GM12878 (cell line): ENCODE data around the gene AHNAK. TPM values are rescaled to one million over a fixed set of nuclear protein-coding genes. Genes with fewer than 3 reads are reported as not detected.

Source experiments
- ATAC-seq: fragments of 200-7000 bp; cut with Tn5 transposase; 3 replicates; pipeline ENCODE4 v1.9.1; 2020; ENCODE audit warnings: mild to moderate bottlenecking, moderate library complexity
- BruUV-seq: library from RNA; stranded (reverse); fragments of 400-500 nt; replicated peaks from 2 replicates; lab custom pipeline; 2021; lab: Mats Ljungman, UMichigan
- CTCF ChIA-PET: fragments of 300-600 bp; sonication (Branson Sonifier 250); formaldehyde crosslinking; extraction: SDS; loops from one replicate; lab custom pipeline; 2021; ENCODE audit warnings: inconsistent platforms; lab: Yijun Ruan, JAX
- POLR2A ChIA-PET: fragments of 350-600 bp; formaldehyde crosslinking; extraction: SDS; loops from one replicate; lab custom pipeline; 2021; ENCODE audit warnings: inconsistent platforms; lab: Charles Lee
- RAD21 ChIA-PET: fragments of 300-600 bp; sonication (Branson Sonifier 250); formaldehyde crosslinking; loops from one replicate; lab custom pipeline; 2023; ENCODE audit warnings: antibody characterized with exemption; ENCODE audit not compliant: unreplicated experiment; lab: Charles Lee
- SMC1A ChIA-PET: fragments of 300-600 bp; sonication (Branson Sonifier 250); formaldehyde crosslinking; loops from one replicate; lab custom pipeline; 2023; ENCODE audit not compliant: unreplicated experiment, uncharacterized antibody; lab: Charles Lee
- DNase-seq: peaks from one replicate; pipeline ENCODE4 v3.0.0-alpha.2; 2011; ENCODE audit warnings: low read depth, low spot score
- FAIRE-seq: peaks from 3 replicates; lab custom pipeline; 2011; peaks lifted over from hg19 to GRCh38; lab: Jason Lieb, UNC
- H2AFZ ChIP-seq: 2 replicates; pipeline ENCODE4 v1.6.0; 2011; ENCODE audit warnings: low read depth, low read length, control low read depth; ENCODE audit not compliant: control insufficient read depth
- H3K27ac ChIP-seq: 2 replicates; pipeline ENCODE4 v1.5.1; 2011; ENCODE audit warnings: control low read depth; ENCODE audit not compliant: control insufficient read depth, insufficient read depth
- H3K27me3 ChIP-seq, 2 experiments: replicated peaks in 1 of 2; 2 replicates each; pipeline versions ENCODE4 v1.6.0 to v1.6.1; 2011; ENCODE audit warnings: low read length in 1 of 2; ENCODE audit not compliant: control insufficient read depth in 2 of 2, insufficient read depth in 2 of 2
- H3K36me3 ChIP-seq, 2 experiments: 2 replicates each; pipeline ENCODE4 v1.5.1; 2011; ENCODE audit warnings: low read length in 1 of 2; ENCODE audit not compliant: control insufficient read depth in 2 of 2, insufficient read depth in 2 of 2
- H3K4me1 ChIP-seq: 2 replicates; pipeline ENCODE4 v1.6.1; 2011; ENCODE audit warnings: mild to moderate bottlenecking, low read length, moderate library complexity, mixed read lengths; ENCODE audit not compliant: control insufficient read depth, insufficient read depth
- H3K4me2 ChIP-seq: 2 replicates; pipeline ENCODE4 v1.6.0; 2011; ENCODE audit warnings: control low read depth; ENCODE audit not compliant: control insufficient read depth, insufficient read depth
- H3K4me3 ChIP-seq: fragments of 200-600 bp; sonication (generic); 2 replicates; pipeline ENCODE4 v1.5.1; 2016
- H3K79me2 ChIP-seq: 2 replicates; pipeline ENCODE4 v1.6.0; 2011; ENCODE audit warnings: low read length; ENCODE audit not compliant: control insufficient read depth, insufficient read depth
- H3K9ac ChIP-seq: 2 replicates; pipeline ENCODE4 v1.8.0; 2011; ENCODE audit warnings: low read length, control low read depth, mixed read lengths; ENCODE audit not compliant: control insufficient read depth, insufficient read depth
- H3K9me3 ChIP-seq: replicated peaks from 3 replicates; pipeline ENCODE4 v1.5.1; 2011; ENCODE audit warnings: mild to moderate bottlenecking, low read length; ENCODE audit not compliant: control insufficient read depth, insufficient read depth
- H4K20me1 ChIP-seq: 2 replicates; pipeline ENCODE4 v1.6.0; 2011; ENCODE audit not compliant: control insufficient read depth, insufficient read depth
- CTCF ChIP-seq, 3 experiments: IDR thresholded peaks in 2 of 3; conservative IDR thresholded peaks in 1 of 3; 2 replicates each; pipeline ENCODE4 v1.5.1; 2011; ENCODE audit warnings: low read depth in 3 of 3, low read length in 3 of 3, mild to moderate bottlenecking in 3 of 3, control low read depth in 2 of 3, moderate library complexity in 2 of 3, inconsistent platforms in 1 of 3, mixed read lengths in 1 of 3; ENCODE audit not compliant: control insufficient read depth in 2 of 3, insufficient read depth in 1 of 3; ENCODE audit errors: extremely low read depth in 1 of 3
- EED ChIP-seq: sonication (generic); IDR thresholded peaks from 2 replicates; pipeline ENCODE4 v1.6.1; 2016; ENCODE audit warnings: antibody characterized with exemption, low read depth
- IKZF1 ChIP-seq: fragments of 450-650 bp; conservative IDR thresholded peaks from 2 replicates; pipeline ENCODE4 v1.6.1; 2017; ENCODE audit warnings: antibody characterized with exemption, mild to moderate bottlenecking
- IKZF2 ChIP-seq, 2 experiments: fragments of 450-650 bp; IDR thresholded peaks; 2 replicates each; pipeline ENCODE4 v1.6.1; 2017; ENCODE audit warnings: mild to moderate bottlenecking in 2 of 2, moderate library complexity in 2 of 2
- JUNB ChIP-seq: IDR thresholded peaks from 2 replicates; pipeline ENCODE4 v1.6.1; 2016; ENCODE audit warnings: antibody characterized with exemption, mild to moderate bottlenecking
- MTA2 ChIP-seq: fragments of 450-650 bp; IDR thresholded peaks from 2 replicates; pipeline ENCODE4 v1.6.1; 2016; ENCODE audit warnings: low read depth, mild to moderate bottlenecking, moderate library complexity
- NRF1 ChIP-seq: conservative IDR thresholded peaks from 2 replicates; pipeline ENCODE4 v1.6.1; 2011; ENCODE audit warnings: mild to moderate bottlenecking, low read depth, low read length, improper control_type of control experiment
- PAX5 ChIP-seq: IDR thresholded peaks from 2 replicates; pipeline ENCODE4 v1.6.1; 2011; ENCODE audit warnings: low read depth, low read length, borderline replicate concordance
- RAD21 ChIP-seq: IDR thresholded peaks from 2 replicates; pipeline ENCODE4 v1.6.1; 2011; ENCODE audit warnings: mild to moderate bottlenecking, low read depth, low read length, moderate library complexity; ENCODE audit not compliant: insufficient read depth
- RCOR1 ChIP-seq: conservative IDR thresholded peaks from 2 replicates; pipeline ENCODE4 v1.6.1; 2012; ENCODE audit warnings: low read depth, low read length, improper control_type of control experiment
- RUNX3 ChIP-seq: IDR thresholded peaks from 2 replicates; pipeline ENCODE4 v1.6.1; 2012; ENCODE audit warnings: low read length, inconsistent platforms
- TCF12 ChIP-seq: IDR thresholded peaks from 2 replicates; pipeline ENCODE4 v1.6.1; 2011; ENCODE audit warnings: low read depth, mild to moderate bottlenecking, low read length
- TCF3 ChIP-seq: IDR thresholded peaks from 2 replicates; pipeline ENCODE4 v1.6.1; 2012; ENCODE audit warnings: low read depth, mild to moderate bottlenecking, low read length, borderline replicate concordance; ENCODE audit not compliant: insufficient read depth
- WGBS: methylation state at CpG from one replicate; pipeline ENCODE4 v1.1.6; 2016; ENCODE audit warnings: low lambda C conversion rate; ENCODE audit not compliant: insufficient replicate concordance, insufficient coverage; ENCODE audit errors: missing lambda C conversion rate; 5-methylcytosine and 5-hydroxymethylcytosine counted together
- in situ Hi-C: fragments of 300-500 bp; cut with MboI; formaldehyde crosslinking; loops from 9 replicates; pipeline ENCODE4 v1.14.3; 2018; ENCODE audit warnings: mixed read lengths
- intact Hi-C: fragments of 100-400 bp; cut with micrococcal nuclease; formaldehyde crosslinking; loops from one replicate; pipeline ENCODE4 v1.14.2; 2022; ENCODE audit not compliant: unreplicated experiment
- polyA plus RNA-seq, 11 experiments: library from polyadenylated mRNA; depleted of rRNA in 4 of 11; unstranded in 6 of 11; stranded (reverse) in 5 of 11; fragments of >200 nt; fragmentation: Nextera tagmentation in 4 of 11; fragmentation: Illumina TruSeq in 1 of 11; extraction: Ambion mirVana in 4 of 11; extraction: Trizol in 1 of 11; gene quantifications; 1 replicate in 1 of 11; 2 replicates in 10 of 11; pipeline versions ENCODE4 v1.2.1 to v1.2.3, GENCODE V29; 2011 to 2016; ENCODE audit warnings: inconsistent platforms in 2 of 11, missing spikeins in 2 of 11, low read depth in 1 of 11
- total RNA-seq, 4 experiments: library from RNA; depleted of rRNA in 3 of 4; stranded (reverse); fragments of >200 nt in 3 of 4; fragmentation: Illumina TruSeq in 1 of 4; extraction: Trizol in 1 of 4; gene quantifications; 2 replicates each; pipeline versions ENCODE4 v1.2.1 to v1.2.3, GENCODE V29; 2013 to 2021
- TF ChIP-seq, protein P1 (sequence below): fragments of 450-650 bp; formaldehyde crosslinking; IDR thresholded peaks from 2 replicates; pipeline ENCODE4 v1.4.0; 2020; ENCODE audit warnings: mild to moderate bottlenecking, moderate library complexity

Gene AHNAK
- total and polyA plus RNA-seq, 10 of the 15 experiments (the other 5 are each of a cell fraction or from before 2014, with no cell fraction given), result 0.76 to 90.3 (median 19.4) TPM

DNA sequence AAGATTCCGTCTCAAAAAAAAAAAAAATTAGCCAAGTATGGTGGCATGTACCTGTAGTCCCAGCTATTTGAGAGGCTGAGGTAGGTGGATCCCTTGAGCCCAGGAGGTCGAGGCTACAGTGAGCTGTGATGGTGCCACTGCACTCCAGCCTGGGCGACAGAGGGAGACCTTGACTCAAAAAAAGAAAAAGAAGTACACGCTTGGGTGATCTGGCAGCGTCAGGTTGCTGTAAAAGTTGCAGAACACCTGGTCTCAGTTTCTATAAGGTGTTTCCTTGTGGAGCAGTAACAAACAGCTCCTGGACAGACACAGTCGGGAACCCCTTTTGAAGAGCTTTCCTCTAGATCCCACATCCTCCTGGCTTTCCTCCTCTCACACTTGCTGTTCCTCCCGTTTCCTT lies 82.0 kb downstream of the AHNAK start:
- no peaks in the 10 kb centered on the region; the same call in 2 of the 3 replicates for H3K9me3 ChIP-seq
- no peaks in the 10 kb centered on the region for H4K20me1 ChIP-seq
- no peak overlapping the region for H3K9ac ChIP-seq
- no peak overlapping the region for H3K4me3 ChIP-seq
- intact Hi-C loops, result loop anchor here (2.0 to 10.0 kb wide), 2 partner anchors 76 to 220 kb away; partner anchors contain the start of gene LRRN4CL
- ChIA-PET RAD21 (interaction anchor here (0.7 to 2.4 kb wide), 6 partner anchors 31 to 89 kb away, joined by 3 to 12 read pairs (median 3); no protein-coding TSS in a partner anchor), CTCF (interaction anchor here (0.6 to 2.9 kb wide), 15 partner anchors 10 to 192 kb away, joined by 3 to 42 read pairs (median 4); no protein-coding TSS in a partner anchor), POLR2A (interaction anchor here (1.3 to 1.7 kb wide), 2 partner anchors 23 to 79 kb away, joined by 4 to 5 read pairs; no protein-coding TSS in a partner anchor), SMC1A (interaction anchor here (1.0 to 2.2 kb wide), 8 partner anchors 22 to 127 kb away, joined by 3 to 16 read pairs (median 3); partner anchors contain the start of gene TUT1)
- DNase-seq (peak; percentile 34), ATAC-seq (peak; percentile 92), FAIRE-seq (peak; percentile 75)
- no peaks in the 10 kb centered on the region for H3K27me3 ChIP-seq
- in situ Hi-C loops, result no loop called here
- no peak overlapping the region for H3K27ac ChIP-seq
- no peak overlapping the region for H2AFZ ChIP-seq
- no peaks in the 10 kb centered on the region for H3K79me2 ChIP-seq
- peak overlapping the region; percentile 28; the same call in 1 of the 2 replicates for H3K4me2 ChIP-seq
- H3K36me3 ChIP-seq, result no peaks in the 10 kb centered on the region
- H3K4me1 ChIP-seq, result peaks cover 9% of the 10 kb centered on the region; the same call in 1 of the 2 replicates
- 0% methylated on average over 6 of the region's 7 CpGs for WGBS
- BruUV-seq, result no TSS peak
- TF ChIP-seq RUNX3 (no peak), EED (peak; percentile 60; the same call in 1 of the 2 replicates), CTCF (IDR thresholded peaks at IDR 0.05 in 2 of 3, conservative IDR thresholded peaks at IDR 0.05 in 1 of 3; ENCODE audit: control insufficient read depth in 2 of 3, extremely low read depth in 1 of 3, insufficient read depth in 1 of 3, low read depth in 3 of 3, low read length in 3 of 3) (peak in 2 of 3 experiments; percentile 29; a peak in 2 of 6 replicates), IKZF2 (IDR thresholded peaks at IDR 0.05) (peak in 1 of 2 experiments; percentile 45; a peak in 2 of 4 replicates), IKZF1 (peak; percentile 44), NRF1 (no peak), TCF12 (peak; percentile 27; the same call in 1 of the 2 replicates), PAX5 (peak; percentile 94), MTA2 (no peak), TCF3 (peak; percentile 78; the same call in 1 of the 2 replicates), RCOR1 (no peak), JUNB (peak; percentile 50), RAD21 (peak; percentile 56)
- TF ChIP-seq, protein P1, sequence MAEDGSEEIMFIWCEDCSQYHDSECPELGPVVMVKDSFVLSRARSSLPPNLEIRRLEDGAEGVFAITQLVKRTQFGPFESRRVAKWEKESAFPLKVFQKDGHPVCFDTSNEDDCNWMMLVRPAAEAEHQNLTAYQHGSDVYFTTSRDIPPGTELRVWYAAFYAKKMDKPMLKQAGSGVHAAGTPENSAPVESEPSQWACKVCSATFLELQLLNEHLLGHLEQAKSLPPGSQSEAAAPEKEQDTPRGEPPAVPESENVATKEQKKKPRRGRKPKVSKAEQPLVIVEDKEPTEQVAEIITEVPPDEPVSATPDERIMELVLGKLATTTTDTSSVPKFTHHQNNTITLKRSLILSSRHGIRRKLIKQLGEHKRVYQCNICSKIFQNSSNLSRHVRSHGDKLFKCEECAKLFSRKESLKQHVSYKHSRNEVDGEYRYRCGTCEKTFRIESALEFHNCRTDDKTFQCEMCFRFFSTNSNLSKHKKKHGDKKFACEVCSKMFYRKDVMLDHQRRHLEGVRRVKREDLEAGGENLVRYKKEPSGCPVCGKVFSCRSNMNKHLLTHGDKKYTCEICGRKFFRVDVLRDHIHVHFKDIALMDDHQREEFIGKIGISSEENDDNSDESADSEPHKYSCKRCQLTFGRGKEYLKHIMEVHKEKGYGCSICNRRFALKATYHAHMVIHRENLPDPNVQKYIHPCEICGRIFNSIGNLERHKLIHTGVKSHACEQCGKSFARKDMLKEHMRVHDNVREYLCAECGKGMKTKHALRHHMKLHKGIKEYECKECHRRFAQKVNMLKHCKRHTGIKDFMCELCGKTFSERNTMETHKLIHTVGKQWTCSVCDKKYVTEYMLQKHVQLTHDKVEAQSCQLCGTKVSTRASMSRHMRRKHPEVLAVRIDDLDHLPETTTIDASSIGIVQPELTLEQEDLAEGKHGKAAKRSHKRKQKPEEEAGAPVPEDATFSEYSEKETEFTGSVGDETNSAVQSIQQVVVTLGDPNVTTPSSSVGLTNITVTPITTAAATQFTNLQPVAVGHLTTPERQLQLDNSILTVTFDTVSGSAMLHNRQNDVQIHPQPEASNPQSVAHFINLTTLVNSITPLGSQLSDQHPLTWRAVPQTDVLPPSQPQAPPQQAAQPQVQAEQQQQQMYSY (CRISPR knock-in tag), result no peak
